22Rv1 (cell line): ENCODE data around the gene CLIC4.

ENCODE experiments used
- H3K27ac ChIP-seq: fragments of 450-650 bp; 2 replicates; pipeline ENCODE4 v1.5.1; 2017
- CTCF ChIP-seq: fragments of 450-650 bp; IDR thresholded peaks from 2 replicates; pipeline ENCODE4 v1.5.1; 2017; ENCODE audit warnings: mild to moderate bottlenecking
- ZFX ChIP-seq: fragments of 450-650 bp; IDR thresholded peaks from 2 replicates; pipeline ENCODE4 v1.6.1; 2017; ENCODE audit warnings: antibody characterized with exemption, borderline replicate concordance

Gene CLIC4

GRCh38 chr1:24756395-24756794, 11.1 kb downstream of the CLIC4 start:
- TF ChIP-seq CTCF = no peak
- no peak for TF ChIP-seq ZFX
- no peak overlapping the region for H3K27ac ChIP-seq

GRCh38 chr1:24759492-24759891, 14.2 kb downstream of the CLIC4 start:
- no peak for TF ChIP-seq CTCF
- no peak overlapping the region for H3K27ac ChIP-seq

- TF ChIP-seq ZFX (no peak), CTCF (no peak)
- no peak overlapping the region for H3K27ac ChIP-seq
Observed at GRCh38 chr1:24761582-24761981, 16.3 kb downstream of the CLIC4 start.

GRCh38 chr1:24762133-24762676, 17.0 kb downstream of the CLIC4 start:
- H3K27ac ChIP-seq = no peak overlapping the region
- TF ChIP-seq ZFX = no peak
- no peak for TF ChIP-seq CTCF

GRCh38 chr1:24763671-24764070, 18.4 kb downstream of the CLIC4 start:
- H3K27ac ChIP-seq = no peak overlapping the region
- TF ChIP-seq ZFX (no peak), CTCF (no peak)

GRCh38 chr1:24764439-24764838, 19.2 kb downstream of the CLIC4 start:
- no peak overlapping the region for H3K27ac ChIP-seq

GRCh38 chr1:24764848-24765247, 19.6 kb downstream of the CLIC4 start:
- no peak overlapping the region for H3K27ac ChIP-seq
- no peak for TF ChIP-seq CTCF
- no peak for TF ChIP-seq ZFX

More at GRCh38 chr1:24764439-24764838, 19.2 kb downstream of the CLIC4 start:
- TF ChIP-seq ZFX (no peak), CTCF (no peak)
